ENCODE results near the gene BCAS4. TPM values are rescaled to one million over a fixed set of nuclear protein-coding genes. Genes with fewer than 3 reads are reported as not detected.

The BCAS4 gene
- total and polyA plus RNA-seq, 3 experiments from 2014 or later = 23.3 to 29.3 (median 25.0) TPM

DNA sequence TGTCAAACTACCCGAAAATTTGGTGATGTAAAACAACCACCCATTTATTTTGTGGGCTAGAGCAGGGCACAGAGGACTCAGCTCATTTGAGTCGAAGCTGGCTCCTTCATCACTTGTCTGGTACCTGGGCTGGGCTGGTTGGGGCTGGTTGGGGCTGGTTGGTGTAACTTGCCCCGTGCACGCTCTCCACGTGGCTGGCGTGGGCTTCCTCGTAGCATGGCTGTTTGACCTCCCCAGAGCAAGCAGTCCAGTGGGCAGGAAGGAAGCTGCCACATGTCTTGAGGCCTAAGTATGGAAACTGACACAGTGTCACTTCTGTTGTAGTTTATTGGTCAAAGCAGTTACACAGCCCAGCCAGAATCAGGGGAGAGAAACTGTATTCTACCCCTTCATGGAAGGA is 27.1 kb downstream of the BCAS4 start:
- peaks cover 22 to 55% (median 35%) of the 10 kb centered on the region in 3 donors for H3K4me1 Mint-ChIP-seq
- POLR2A ChIA-PET = interaction anchor here (0.6 kb wide), 1 partner anchor 111 kb away, joined by 3 read pairs; no protein-coding TSS in a partner anchor
- no peaks in the 10 kb centered on the region for H3K9me3 ChIP-seq (ENCODE audit: low read length)
- H3K27me3 Mint-ChIP-seq = no peaks in the 10 kb centered on the region
- H3K27ac ChIP-seq (ENCODE audit: low read depth, low read length) = no peak overlapping the region
- peaks cover 5% of the 10 kb centered on the region for H3K36me3 ChIP-seq (ENCODE audit: insufficient read depth, low read length)
- H3K36me3 Mint-ChIP-seq = peaks cover 8 to 44% (median 22%) of the 10 kb centered on the region in 3 donors
- peak overlapping the region in 1 of 7 donors; percentile 48 for H3K4me3 Mint-ChIP-seq
- H3K27ac Mint-ChIP-seq = peak overlapping the region in 4 of 8 donors; percentile 10 to 79 (median 68)
- H3K4me1 ChIP-seq (ENCODE audit: insufficient read depth, low read length) = peaks cover 17% of the 10 kb centered on the region
- no peaks in the 10 kb centered on the region for H3K9me3 Mint-ChIP-seq
- no peak overlapping the region for H3K4me3 ChIP-seq (ENCODE audit: low read length)
- CTCF ChIA-PET = interaction anchor here (1.2 to 4.7 kb wide), 5 partner anchors 28 to 504 kb away, joined by 3 to 56 read pairs (median 8); partner anchors contain the start of genes ADNP and BCAS4
- no peaks in the 10 kb centered on the region for H3K27me3 ChIP-seq (ENCODE audit: insufficient read depth, low read length, poor library complexity, severe bottlenecking)
- no peak for DNase-seq

DNA sequence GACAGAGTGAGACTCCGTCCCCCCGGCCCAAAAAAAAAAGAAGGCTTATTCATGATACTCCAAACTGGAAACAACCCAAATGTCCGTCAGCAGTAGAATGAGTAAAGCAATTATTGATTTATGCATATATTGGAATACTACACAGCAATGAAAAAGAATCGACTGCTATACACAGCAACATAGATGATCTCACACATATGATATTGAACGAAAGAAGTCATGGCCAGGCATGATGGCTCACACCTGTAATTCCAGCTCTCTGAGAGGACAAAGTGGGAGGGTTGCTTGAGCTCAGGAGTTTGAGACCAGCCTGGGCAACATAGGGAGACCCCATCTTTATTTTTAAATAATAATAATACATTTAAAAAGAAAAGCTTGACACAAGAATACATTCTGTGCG is 28.5 kb downstream of the BCAS4 start:
- Mint-ChIP-seq H3K9me3 (no peaks in the 10 kb centered on the region), H3K27me3 (no peaks in the 10 kb centered on the region), H3K4me3 (no peak overlapping the region), H3K27ac (no peak overlapping the region), H3K4me1 (peaks cover 14 to 42% (median 26%) of the 10 kb centered on the region in 3 donors), H3K36me3 (peaks cover 7 to 52% (median 25%) of the 10 kb centered on the region in 3 donors)
- ChIA-PET POLR2A (no interaction called here), CTCF (interaction anchor here (1.2 to 4.4 kb wide), 4 partner anchors 29 to 134 kb away, joined by 3 to 28 read pairs (median 6); partner anchors contain the start of gene BCAS4)
- Histone ChIP-seq H3K4me1 (ENCODE audit: insufficient read depth, low read length) (peaks cover 6% of the 10 kb centered on the region), H3K9me3 (ENCODE audit: low read length) (no peaks in the 10 kb centered on the region), H3K4me3 (ENCODE audit: low read length) (no peak overlapping the region), H3K36me3 (ENCODE audit: insufficient read depth, low read length) (peaks cover 5% of the 10 kb centered on the region), H3K27ac (ENCODE audit: low read depth, low read length) (no peak overlapping the region), H3K27me3 (ENCODE audit: insufficient read depth, low read length, poor library complexity, severe bottlenecking) (no peaks in the 10 kb centered on the region)
- DNase-seq = no peak

DNA sequence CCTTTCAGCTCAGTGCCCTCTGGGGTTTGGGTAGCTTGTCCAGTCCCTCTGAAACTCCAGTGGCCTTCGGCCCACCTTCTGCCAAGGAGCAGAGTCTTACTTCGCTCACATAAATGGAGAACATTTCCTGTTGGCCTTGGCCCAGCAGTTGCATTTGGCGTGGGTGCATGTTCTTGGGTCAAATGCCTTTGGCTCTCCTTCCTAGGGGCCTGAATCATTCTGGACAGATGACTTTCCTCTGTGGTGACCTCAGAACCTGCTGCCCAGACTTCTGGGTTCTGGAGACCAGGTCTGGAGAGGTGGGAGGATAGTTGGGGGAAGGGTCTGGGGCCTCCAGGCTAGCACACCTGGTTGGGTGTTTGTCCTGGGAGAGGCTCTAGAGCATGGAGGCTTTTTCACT is 29.3 kb downstream of the BCAS4 start:
- no peaks in the 10 kb centered on the region for H3K27me3 Mint-ChIP-seq
- no peaks in the 10 kb centered on the region for H3K9me3 Mint-ChIP-seq
- no peak overlapping the region for H3K4me3 Mint-ChIP-seq
- H3K27ac Mint-ChIP-seq = no peak overlapping the region
- no peaks in the 10 kb centered on the region for H3K9me3 ChIP-seq (ENCODE audit: low read length)
- ChIA-PET CTCF (interaction anchor here (1.4 to 4.4 kb wide), 2 partner anchors 30 to 33 kb away, joined by 5 to 28 read pairs; partner anchors contain the start of gene BCAS4), POLR2A (no interaction called here)
- no peaks in the 10 kb centered on the region for H3K27me3 ChIP-seq (ENCODE audit: insufficient read depth, low read length, poor library complexity, severe bottlenecking)
- H3K4me3 ChIP-seq (ENCODE audit: low read length) = no peak overlapping the region
- peaks cover 10 to 36% (median 20%) of the 10 kb centered on the region in 3 donors for H3K4me1 Mint-ChIP-seq
- no peak for DNase-seq
- peaks cover 5% of the 10 kb centered on the region for H3K36me3 ChIP-seq (ENCODE audit: insufficient read depth, low read length)
- peaks cover 4 to 50% (median 24%) of the 10 kb centered on the region in 3 donors for H3K36me3 Mint-ChIP-seq
- H3K27ac ChIP-seq (ENCODE audit: low read depth, low read length) = no peak overlapping the region
- H3K4me1 ChIP-seq (ENCODE audit: insufficient read depth, low read length) = no peaks in the 10 kb centered on the region

DNA sequence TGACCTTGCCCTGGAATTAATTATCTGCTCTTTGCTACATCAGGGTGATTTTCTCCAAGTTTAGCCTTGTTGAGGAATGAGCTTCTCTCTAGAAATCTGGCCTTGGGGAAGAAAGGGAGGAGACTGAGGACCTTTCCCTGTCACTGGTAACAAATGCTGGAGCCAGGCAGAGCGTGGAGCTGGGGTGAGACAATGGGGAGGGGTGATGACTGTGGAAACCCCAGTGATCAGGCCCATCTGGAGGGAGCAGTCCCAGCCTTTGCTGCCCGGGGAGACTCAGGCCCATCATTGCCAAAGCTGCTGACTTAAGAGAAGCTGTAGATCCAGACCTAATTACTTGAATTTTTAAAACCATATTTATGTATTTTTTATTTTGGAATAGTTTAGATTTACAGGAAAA is 31.3 kb downstream of the BCAS4 start:
- CTCF ChIA-PET = interaction anchor here (0.6 to 1.2 kb wide), 3 partner anchors 31 to 96 kb away, joined by 3 to 4 read pairs (median 3); partner anchors contain the start of gene BCAS4
- H3K4me3 Mint-ChIP-seq = no peak overlapping the region
- peak overlapping the region in 1 of 8 donors; percentile 37 for H3K27ac Mint-ChIP-seq

DNA sequence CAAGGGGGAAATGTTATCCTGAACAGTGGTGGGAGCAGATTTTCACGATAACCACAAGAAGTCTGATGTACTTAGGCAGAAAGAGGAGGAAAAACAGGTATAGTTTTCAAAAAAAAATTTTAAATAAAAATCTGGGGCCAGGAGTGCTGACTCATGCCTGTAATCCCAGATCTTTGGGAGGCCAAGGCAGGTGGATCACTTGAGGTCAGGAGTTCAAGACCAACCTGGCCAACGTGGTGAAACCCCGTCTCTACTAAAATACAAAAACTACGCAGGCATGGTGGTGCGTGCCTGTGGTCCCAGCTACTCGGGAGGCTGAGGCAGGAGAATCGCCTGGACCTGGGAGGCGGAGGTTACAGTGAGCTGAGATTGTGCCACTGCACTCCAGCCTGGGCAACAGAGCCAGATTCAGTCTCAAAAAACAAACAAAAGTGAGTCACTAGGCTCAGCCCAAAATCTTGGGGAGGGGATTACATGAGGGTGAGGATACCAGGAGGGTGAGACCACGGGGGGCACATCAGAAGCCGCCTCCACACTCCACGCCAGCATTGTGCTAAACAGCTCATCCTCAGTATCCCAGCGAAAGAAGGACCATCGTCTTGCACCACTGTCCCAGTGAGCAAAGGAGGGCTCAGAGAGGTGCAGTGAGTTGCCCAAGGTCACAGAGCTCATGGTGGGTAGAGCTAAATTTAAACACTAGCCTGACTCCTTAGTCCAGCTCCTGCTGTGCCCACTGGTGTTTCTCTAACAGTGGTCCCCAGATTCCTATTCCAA is 33.7 kb downstream of the BCAS4 start:
- H3K9me3 ChIP-seq (ENCODE audit: low read length) = no peaks in the 10 kb centered on the region
- no peaks in the 10 kb centered on the region for H3K36me3 ChIP-seq (ENCODE audit: insufficient read depth, low read length)
- Mint-ChIP-seq H3K9me3 (no peaks in the 10 kb centered on the region), H3K27ac (peak overlapping the region in 1 of 8 donors; percentile 83), H3K4me1 (peaks cover 0 to 3% (median 0%) of the 10 kb centered on the region in 3 donors), H3K36me3 (peaks cover 10 to 69% (median 18%) of the 10 kb centered on the region in 3 donors), H3K4me3 (no peak overlapping the region), H3K27me3 (no peaks in the 10 kb centered on the region)
- no peak overlapping the region for H3K27ac ChIP-seq (ENCODE audit: low read depth, low read length)
- no peak overlapping the region for H3K4me3 ChIP-seq (ENCODE audit: low read length)
- no peak for DNase-seq
- ChIA-PET POLR2A (no interaction called here), CTCF (interaction anchor here (0.9 to 1.5 kb wide), 3 partner anchors 10 to 38 kb away, joined by 3 to 4 read pairs (median 4); no protein-coding TSS in a partner anchor)
- no peaks in the 10 kb centered on the region for H3K27me3 ChIP-seq (ENCODE audit: insufficient read depth, low read length, poor library complexity, severe bottlenecking)
- H3K4me1 ChIP-seq (ENCODE audit: insufficient read depth, low read length) = no peaks in the 10 kb centered on the region

More for the DNA sequence above, 31.3 kb downstream of the BCAS4 start:
- Mint-ChIP-seq H3K27me3 (no peaks in the 10 kb centered on the region), H3K36me3 (peaks cover 0 to 54% (median 22%) of the 10 kb centered on the region in 3 donors), H3K4me1 (peaks cover 6 to 16% (median 9%) of the 10 kb centered on the region in 3 donors), H3K9me3 (no peaks in the 10 kb centered on the region)
- Histone ChIP-seq H3K4me3 (ENCODE audit: low read length) (no peak overlapping the region), H3K36me3 (ENCODE audit: insufficient read depth, low read length) (peaks cover 4% of the 10 kb centered on the region), H3K4me1 (ENCODE audit: insufficient read depth, low read length) (no peaks in the 10 kb centered on the region), H3K27me3 (ENCODE audit: insufficient read depth, low read length, poor library complexity, severe bottlenecking) (no peaks in the 10 kb centered on the region), H3K27ac (ENCODE audit: low read depth, low read length) (no peak overlapping the region), H3K9me3 (ENCODE audit: low read length) (no peaks in the 10 kb centered on the region)
- no peak for DNase-seq
- POLR2A ChIA-PET = interaction anchor here (0.6 kb wide), 1 partner anchor 31 kb away, joined by 3 read pairs; the partner anchor contains the start of gene BCAS4

DNA sequence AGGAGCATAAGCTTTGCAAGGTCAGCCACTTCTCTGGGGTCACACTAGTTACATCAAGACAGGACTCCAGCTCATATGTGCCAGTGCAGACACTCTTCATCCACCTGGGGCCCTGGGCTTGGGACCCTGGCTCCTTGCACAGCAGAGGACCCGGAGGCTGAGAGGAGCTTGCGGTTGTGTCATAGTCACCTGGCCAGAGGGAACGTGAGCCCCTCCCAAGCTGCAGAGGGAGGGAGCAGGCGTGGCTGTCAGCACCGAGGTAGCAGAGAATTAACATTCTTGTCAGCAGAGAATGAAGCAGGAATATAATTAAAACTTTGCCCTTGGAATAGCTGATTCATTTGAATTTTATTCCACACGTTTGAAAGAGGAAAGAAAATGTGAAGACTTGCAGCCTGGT is 36.8 kb downstream of the BCAS4 start:
- Mint-ChIP-seq H3K4me3 (no peak overlapping the region), H3K4me1 (peaks cover 0 to 5% (median 0%) of the 10 kb centered on the region in 3 donors), H3K9me3 (no peaks in the 10 kb centered on the region), H3K27ac (no peak overlapping the region), H3K27me3 (no peaks in the 10 kb centered on the region), H3K36me3 (peaks cover 10 to 77% (median 19%) of the 10 kb centered on the region in 3 donors)
- no peaks in the 10 kb centered on the region for H3K27me3 ChIP-seq (ENCODE audit: insufficient read depth, low read length, poor library complexity, severe bottlenecking)
- no peak overlapping the region for H3K4me3 ChIP-seq (ENCODE audit: low read length)
- ChIA-PET POLR2A (interaction anchor here (0.6 kb wide), 1 partner anchor 9 kb away, joined by 3 read pairs; no protein-coding TSS in a partner anchor), CTCF (interaction anchor here (1.2 to 1.8 kb wide), 4 partner anchors 14 to 98 kb away, joined by 3 to 4 read pairs (median 4); partner anchors contain the start of gene BCAS4)
- no peaks in the 10 kb centered on the region for H3K36me3 ChIP-seq (ENCODE audit: insufficient read depth, low read length)
- no peak overlapping the region for H3K27ac ChIP-seq (ENCODE audit: low read depth, low read length)
- DNase-seq = no peak
- no peaks in the 10 kb centered on the region for H3K9me3 ChIP-seq (ENCODE audit: low read length)
- no peaks in the 10 kb centered on the region for H3K4me1 ChIP-seq (ENCODE audit: insufficient read depth, low read length)

DNA sequence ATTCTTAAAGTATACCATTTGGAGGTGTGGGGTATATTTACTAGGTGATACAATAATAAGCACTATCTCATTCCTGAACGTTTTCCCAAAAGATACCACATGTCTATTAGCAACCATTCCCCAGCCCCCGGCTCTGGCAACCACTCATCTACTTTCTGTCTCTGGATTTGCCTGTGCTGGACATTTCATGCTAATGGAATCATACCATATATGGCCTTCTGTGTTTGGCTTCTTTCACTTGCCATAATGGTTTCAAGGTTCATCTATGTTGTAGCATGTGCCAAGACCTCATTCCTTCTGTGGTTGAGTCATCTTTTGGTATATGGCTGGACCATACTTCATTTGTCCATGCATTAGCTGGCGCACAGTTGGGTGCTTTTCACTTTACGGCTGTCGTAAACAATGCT is 39.7 kb downstream of the BCAS4 start:
- no peak for DNase-seq
- no peaks in the 10 kb centered on the region for H3K27me3 Mint-ChIP-seq
- CTCF ChIA-PET = interaction anchor here (1.3 kb wide), 1 partner anchor 40 kb away, joined by 3 read pairs; the partner anchor contains the start of gene BCAS4
- H3K9me3 ChIP-seq (ENCODE audit: low read length) = no peaks in the 10 kb centered on the region
- POLR2A ChIA-PET = no interaction called here
- no peaks in the 10 kb centered on the region for H3K9me3 Mint-ChIP-seq
- no peak overlapping the region for H3K4me3 Mint-ChIP-seq
- no peak overlapping the region for H3K4me3 ChIP-seq (ENCODE audit: low read length)
- no peak overlapping the region for H3K27ac ChIP-seq (ENCODE audit: low read depth, low read length)
- H3K27ac Mint-ChIP-seq = peak overlapping the region in 1 of 8 donors; percentile 9
- no peaks in the 10 kb centered on the region for H3K4me1 ChIP-seq (ENCODE audit: insufficient read depth, low read length)
- peaks cover 10 to 81% (median 10%) of the 10 kb centered on the region in 3 donors for H3K36me3 Mint-ChIP-seq
- H3K27me3 ChIP-seq (ENCODE audit: insufficient read depth, low read length, poor library complexity, severe bottlenecking) = no peaks in the 10 kb centered on the region
- H3K4me1 Mint-ChIP-seq = peaks cover 4 to 25% (median 7%) of the 10 kb centered on the region in 3 donors
- H3K36me3 ChIP-seq (ENCODE audit: insufficient read depth, low read length) = no peaks in the 10 kb centered on the region

Data from CD8-positive, alpha-beta memory T cell (primary cell).